A549 (cell line): ENCODE data around the gene CFAP119. TPM values are rescaled to one million over a fixed set of nuclear protein-coding genes. Genes with fewer than 3 reads are reported as not detected.
"Not testable (repeated sequence)": the region's sequence is repeated elsewhere in the genome, so short reads cannot be mapped to it uniquely, and the experiment has no call there.

Experiments used
- ATAC-seq, 2 experiments: fragments of 200-7000 bp in 1 of 2; fragments of >200 bp in 1 of 2; cut with Nextera tagmentation in 1 of 2; cut with Tn5 transposase in 1 of 2; 3 replicates each; pipeline versions ENCODE4 v1.8.0 to v1.9.1; 2018 to 2020; ENCODE audit warnings: mild to moderate bottlenecking in 1 of 2, moderate library complexity in 1 of 2
- CTCF ChIA-PET: fragments of 300-600 bp; sonication (Branson Sonifier 250); formaldehyde crosslinking; extraction: SDS; loops from one replicate; lab custom pipeline; 2021; ENCODE audit warnings: antibody characterized with exemption, inconsistent platforms; lab: Yijun Ruan, JAX
- POLR2A ChIA-PET: fragments of 350-600 bp; formaldehyde crosslinking; extraction: SDS; loops from one replicate; lab custom pipeline; 2021; ENCODE audit warnings: antibody characterized with exemption, inconsistent platforms; lab: Yijun Ruan, JAX
- DNase-seq, 2 experiments: peaks; one replicate each; pipeline versions ENCODE4 v3.0.0 to v3.0.0-alpha.2; 2011 to 2016; ENCODE audit warnings: low read depth in 1 of 2, low spot score in 1 of 2
- FAIRE-seq: peaks from 2 replicates; lab custom pipeline; 2011; peaks lifted over from hg19 to GRCh38; lab: Jason Lieb, UNC
- H3K27ac ChIP-seq, 2 experiments: fragments of >200 bp; sonication (Bioruptor Twin); formaldehyde crosslinking; 3 replicates each; pipeline ENCODE4 v1.5.1; 2016 to 2017
- H3K4me1 ChIP-seq: fragments of >200 bp; sonication (Bioruptor Twin); formaldehyde crosslinking; 3 replicates; pipeline ENCODE4 v1.6.1; 2016
- H3K4me2 ChIP-seq: fragments of >200 bp; sonication (Bioruptor Twin); formaldehyde crosslinking; 3 replicates; pipeline ENCODE4 v1.6.1; 2016
- H3K4me3 ChIP-seq: fragments of >200 bp; sonication (Bioruptor Twin); formaldehyde crosslinking; 3 replicates; pipeline ENCODE4 v1.5.1; 2016
- H3K9me3 ChIP-seq: fragments of >200 bp; sonication (Bioruptor Twin); formaldehyde crosslinking; 3 replicates; pipeline ENCODE4 v1.6.1; 2016
- CEBPB ChIP-seq, 2 experiments: fragments of >200 bp in 1 of 2; sonication (Bioruptor Twin) in 1 of 2; formaldehyde crosslinking in 1 of 2; IDR thresholded peaks; 2 replicates each; pipeline ENCODE4 v1.6.1; 2012 to 2016
- FOXS1 ChIP-seq: fragments of 250-450 bp; sonication (Bioruptor Pico); IDR thresholded peaks from 2 replicates; pipeline ENCODE4 v1.5.0; 2020; ENCODE audit warnings: mild to moderate bottlenecking, moderate library complexity
- HES2 ChIP-seq: fragments of >200 bp; sonication (Bioruptor Twin); formaldehyde crosslinking; IDR thresholded peaks from 2 replicates; pipeline ENCODE4 v1.6.1; 2016
- JUN ChIP-seq, 2 experiments: fragments of >200 bp; sonication (Bioruptor Twin); formaldehyde crosslinking; IDR thresholded peaks; 2 replicates in 1 of 2; 3 replicates in 1 of 2; pipeline ENCODE4 v1.6.1; 2016 to 2017
- KDM5A ChIP-seq: fragments of 200-600 bp; sonication (generic); IDR thresholded peaks from 2 replicates; pipeline ENCODE4 v1.6.1; 2016; ENCODE audit warnings: antibody characterized with exemption, mild to moderate bottlenecking
- MAX ChIP-seq: IDR thresholded peaks from 2 replicates; pipeline ENCODE4 v1.6.1; 2012
- PHF8 ChIP-seq: fragments of 200-600 bp; sonication (generic); IDR thresholded peaks from 2 replicates; pipeline ENCODE4 v1.6.1; 2016; ENCODE audit warnings: low read depth, mild to moderate bottlenecking, antibody characterized with exemption, moderate library complexity, borderline replicate concordance
- POLR2A ChIP-seq: IDR thresholded peaks from 2 replicates; pipeline ENCODE4 v1.6.1; 2012; ENCODE audit warnings: mild to moderate bottlenecking, low read length
- RFX5 ChIP-seq: fragments of 450-650 bp; IDR thresholded peaks from 2 replicates; pipeline ENCODE4 v1.7.1; 2014; ENCODE audit warnings: antibody characterized with exemption, mild to moderate bottlenecking, moderate library complexity
- USF2 ChIP-seq: fragments of 450-650 bp; IDR thresholded peaks from 2 replicates; pipeline ENCODE4 v1.6.1; 2014; ENCODE audit warnings: antibody characterized with exemption
- ZC3H11A ChIP-seq: fragments of 450-650 bp; IDR thresholded peaks from 2 replicates; pipeline ENCODE4 v1.6.1; 2014; ENCODE audit warnings: antibody characterized with exemption, mild to moderate bottlenecking
- WGBS: methylation state at CpG from one replicate; pipeline ENCODE4 v1.1.6; 2017; ENCODE audit errors: missing lambda C conversion rate; 5-methylcytosine and 5-hydroxymethylcytosine counted together
- polyA minus RNA-seq: library from RNA; depleted of rRNA, polyadenylated mRNA; stranded (reverse); fragments of >200 nt; gene quantifications from 2 replicates; pipeline ENCODE4 v1.2.3, GENCODE V29; 2011; rRNA and poly(A)+ RNA removed
- polyA plus RNA-seq, 4 experiments: library from polyadenylated mRNA; depleted of rRNA in 3 of 4; stranded (reverse); fragments of >200 nt; fragmentation: RNase III in 1 of 4; extraction: RNeasy Plus Mini Kit Qiagen cat#74134 plus additional on column Dnase treatment in 1 of 4; gene quantifications; 2 replicates in 3 of 4; 3 replicates in 1 of 4; pipeline ENCODE4 v1.2.3, GENCODE V29; 2011 to 2017
- TF ChIP-seq, protein P1 (sequence below): IDR thresholded peaks from 2 replicates; pipeline ENCODE4 v1.6.1; 2012; ENCODE audit warnings: low read depth, borderline replicate concordance
- TF ChIP-seq, protein P2 (sequence below): fragments of >200 bp; sonication (Bioruptor Twin); formaldehyde crosslinking; IDR thresholded peaks from 3 replicates; pipeline ENCODE4 v1.6.1; 2016
- TF ChIP-seq, protein P3 (sequence below): fragments of 200-600 bp; sonication (generic); IDR thresholded peaks from 2 replicates; pipeline ENCODE4 v1.6.1; 2016; ENCODE audit warnings: antibody characterized with exemption, mild to moderate bottlenecking, moderate library complexity

Gene CFAP119
- polyA plus RNA-seq (2011; rRNA removed): 3.5 and 4.5 TPM in 2 replicates
- polyA plus RNA-seq (2012; cell fraction: cytosol; rRNA removed): 15.3 and 15.5 TPM in 2 replicates
- 68.5 and 69.5 TPM in 2 replicates for polyA plus RNA-seq (2012; cell fraction: nucleus; rRNA removed)
- polyA plus RNA-seq (2017; fragmentation: RNase III; extraction: RNeasy Plus Mini Kit Qiagen cat#74134 plus additional on column Dnase treatment): 7.7 to 9.9 TPM (median 9.5 TPM) in 3 replicates
- polyA minus RNA-seq: 2.3 and 3.2 TPM in 2 replicates

- WGBS: under 1% methylated on average over 55 of the region's 60 CpGs
- Histone ChIP-seq H3K4me1 (peaks cover 19% of the 10 kb centered on the region), H3K9me3 (no peaks in the 10 kb centered on the region), H3K4me2 (peak within 1 kb of the TSS; percentile 98), H3K4me3 (peak within 1 kb of the TSS; percentile 68), H3K27ac (peak within 1 kb of the TSS; percentile 88 to 91)
- DNase-seq (peak; percentile 97 to 100), FAIRE-seq (peak; percentile 72), ATAC-seq (peak; percentile 90 to 95)
- ChIA-PET POLR2A (interaction anchor here (1.0 to 1.2 kb wide), 2 partner anchors 14 to 15 kb away, joined by 3 read pairs; partner anchors contain the start of gene PHKG2), CTCF (interaction anchor here (1.1 to 4.9 kb wide), 2 partner anchors 10 to 12 kb away, joined by 4 to 18 read pairs; no protein-coding TSS in a partner anchor)
- no peak for TF ChIP-seq HES2
- no peak for TF ChIP-seq USF2
- peak; percentile 79 for TF ChIP-seq KDM5A
- peak in 1 of 2 experiments; percentile 78; a peak in 4 of 5 replicates for TF ChIP-seq JUN (IDR thresholded peaks at IDR 0.05)
- TF ChIP-seq FOXS1: no peak
- TF ChIP-seq, protein P1, sequence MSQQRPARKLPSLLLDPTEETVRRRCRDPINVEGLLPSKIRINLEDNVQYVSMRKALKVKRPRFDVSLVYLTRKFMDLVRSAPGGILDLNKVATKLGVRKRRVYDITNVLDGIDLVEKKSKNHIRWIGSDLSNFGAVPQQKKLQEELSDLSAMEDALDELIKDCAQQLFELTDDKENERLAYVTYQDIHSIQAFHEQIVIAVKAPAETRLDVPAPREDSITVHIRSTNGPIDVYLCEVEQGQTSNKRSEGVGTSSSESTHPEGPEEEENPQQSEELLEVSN: peak; percentile 64
- TF ChIP-seq CEBPB (IDR thresholded peaks at IDR 0.05): 0 out of 4 replicates have a peak, but pooled peaks of 1 of the 2 experiments have one; percentile 20
- TF ChIP-seq, protein P2, sequence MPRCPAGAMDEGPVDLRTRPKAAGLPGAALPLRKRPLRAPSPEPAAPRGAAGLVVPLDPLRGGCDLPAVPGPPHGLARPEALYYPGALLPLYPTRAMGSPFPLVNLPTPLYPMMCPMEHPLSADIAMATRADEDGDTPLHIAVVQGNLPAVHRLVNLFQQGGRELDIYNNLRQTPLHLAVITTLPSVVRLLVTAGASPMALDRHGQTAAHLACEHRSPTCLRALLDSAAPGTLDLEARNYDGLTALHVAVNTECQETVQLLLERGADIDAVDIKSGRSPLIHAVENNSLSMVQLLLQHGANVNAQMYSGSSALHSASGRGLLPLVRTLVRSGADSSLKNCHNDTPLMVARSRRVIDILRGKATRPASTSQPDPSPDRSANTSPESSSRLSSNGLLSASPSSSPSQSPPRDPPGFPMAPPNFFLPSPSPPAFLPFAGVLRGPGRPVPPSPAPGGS: peak; percentile 62; the same call in 2 of the 3 replicates
- TF ChIP-seq POLR2A: peak; percentile 78
- TF ChIP-seq RFX5: peak; percentile 58
- TF ChIP-seq, protein P3, sequence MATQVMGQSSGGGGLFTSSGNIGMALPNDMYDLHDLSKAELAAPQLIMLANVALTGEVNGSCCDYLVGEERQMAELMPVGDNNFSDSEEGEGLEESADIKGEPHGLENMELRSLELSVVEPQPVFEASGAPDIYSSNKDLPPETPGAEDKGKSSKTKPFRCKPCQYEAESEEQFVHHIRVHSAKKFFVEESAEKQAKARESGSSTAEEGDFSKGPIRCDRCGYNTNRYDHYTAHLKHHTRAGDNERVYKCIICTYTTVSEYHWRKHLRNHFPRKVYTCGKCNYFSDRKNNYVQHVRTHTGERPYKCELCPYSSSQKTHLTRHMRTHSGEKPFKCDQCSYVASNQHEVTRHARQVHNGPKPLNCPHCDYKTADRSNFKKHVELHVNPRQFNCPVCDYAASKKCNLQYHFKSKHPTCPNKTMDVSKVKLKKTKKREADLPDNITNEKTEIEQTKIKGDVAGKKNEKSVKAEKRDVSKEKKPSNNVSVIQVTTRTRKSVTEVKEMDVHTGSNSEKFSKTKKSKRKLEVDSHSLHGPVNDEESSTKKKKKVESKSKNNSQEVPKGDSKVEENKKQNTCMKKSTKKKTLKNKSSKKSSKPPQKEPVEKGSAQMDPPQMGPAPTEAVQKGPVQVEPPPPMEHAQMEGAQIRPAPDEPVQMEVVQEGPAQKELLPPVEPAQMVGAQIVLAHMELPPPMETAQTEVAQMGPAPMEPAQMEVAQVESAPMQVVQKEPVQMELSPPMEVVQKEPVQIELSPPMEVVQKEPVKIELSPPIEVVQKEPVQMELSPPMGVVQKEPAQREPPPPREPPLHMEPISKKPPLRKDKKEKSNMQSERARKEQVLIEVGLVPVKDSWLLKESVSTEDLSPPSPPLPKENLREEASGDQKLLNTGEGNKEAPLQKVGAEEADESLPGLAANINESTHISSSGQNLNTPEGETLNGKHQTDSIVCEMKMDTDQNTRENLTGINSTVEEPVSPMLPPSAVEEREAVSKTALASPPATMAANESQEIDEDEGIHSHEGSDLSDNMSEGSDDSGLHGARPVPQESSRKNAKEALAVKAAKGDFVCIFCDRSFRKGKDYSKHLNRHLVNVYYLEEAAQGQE: no peak
- TF ChIP-seq ZC3H11A: no peak
- TF ChIP-seq PHF8: peak; percentile 58; the same call in 1 of the 2 replicates
- TF ChIP-seq MAX: no peak
Measured at GRCh38 chr16:30761928-30762902, at the start of gene CFAP119, which contains the start of gene RNF40. CFAP119 (minus strand) TSS chr16:30762062; CDS start chr16:30761748, 314 bp downstream. RNF40 (plus strand) TSS chr16:30762322; CDS start chr16:30762546, 224 bp downstream.

DNA sequence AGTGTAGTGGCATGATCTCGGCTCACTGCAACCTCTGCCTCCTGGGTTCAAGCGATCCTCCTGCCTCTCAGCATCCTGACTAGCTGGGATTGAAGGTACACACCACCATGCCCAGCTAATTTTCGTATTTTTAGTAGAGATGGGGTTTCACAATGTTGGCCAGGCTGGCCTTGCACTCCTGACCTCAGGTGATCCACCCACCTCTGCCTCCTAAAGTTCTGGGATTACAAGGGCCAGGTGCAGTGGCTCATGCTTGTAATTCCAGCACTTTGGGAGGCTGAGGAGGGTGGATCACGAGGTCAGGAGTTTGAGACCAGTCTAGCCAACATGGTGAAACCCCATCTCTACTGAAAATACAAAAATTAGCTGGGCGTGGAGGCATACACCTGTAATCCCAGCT is 47.8 kb upstream of the CFAP119 start:
- H3K9me3 ChIP-seq, FAIRE-seq, DNase-seq, H3K27ac ChIP-seq, H3K4me2 ChIP-seq, POLR2A ChIA-PET, ATAC-seq, H3K4me3 ChIP-seq: not testable (repeated sequence)
- peaks cover 16% of the 10 kb centered on the region for H3K4me1 ChIP-seq
- CTCF ChIA-PET: interaction anchor here (0.6 to 1.7 kb wide), 2 partner anchors 35 to 45 kb away, joined by 4 read pairs; no protein-coding TSS in a partner anchor
- WGBS: 68% methylated on average over 5 of the region's 5 CpGs

- H3K4me3 ChIP-seq, FAIRE-seq, DNase-seq, H3K27ac ChIP-seq, POLR2A ChIA-PET, ATAC-seq, H3K9me3 ChIP-seq, H3K4me2 ChIP-seq: not testable (repeated sequence)
- WGBS: 62% methylated on average over 5 of the region's 5 CpGs
- peaks cover 15% of the 10 kb centered on the region for H3K4me1 ChIP-seq
- CTCF ChIA-PET: interaction anchor here (1.1 to 1.7 kb wide), 3 partner anchors 12 to 63 kb away, joined by 3 to 4 read pairs (median 4); no protein-coding TSS in a partner anchor
Measured at GRCh38 chr16:30808890-30809426, 47.1 kb upstream of the CFAP119 start.
